GM18873 (cell line): ENCODE data around the gene GRK6.

Experiments used
- ATAC-seq: cut with Tn5 transposase; IDR thresholded peaks from one replicate; pipeline ENCODE4 v1.9.1; 2021; ENCODE audit warnings: mild to moderate bottlenecking, moderate library complexity, moderate number of reproducible peaks; ENCODE audit not compliant: unreplicated experiment, low FRiP score

The GRK6 gene

DNA sequence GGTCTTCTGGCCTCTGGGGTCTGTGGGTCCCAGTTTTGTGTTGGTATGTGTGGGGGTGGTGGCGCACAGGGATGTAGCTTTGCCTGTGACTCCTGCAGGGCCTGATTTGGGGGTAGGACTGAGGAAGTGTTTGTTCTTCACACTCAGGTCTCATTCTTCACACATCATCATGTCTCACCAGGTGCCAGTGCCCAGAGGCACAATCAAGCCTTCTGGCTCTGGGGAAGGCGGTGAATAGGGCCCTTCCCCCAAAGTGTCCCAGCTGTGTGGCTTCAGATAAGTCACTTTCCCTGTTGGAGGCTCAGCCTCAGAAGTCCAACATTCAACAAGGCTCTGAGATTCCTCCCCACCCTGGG lies 41.8 kb downstream of the GRK6 start:
- no peak for ATAC-seq

DNA sequence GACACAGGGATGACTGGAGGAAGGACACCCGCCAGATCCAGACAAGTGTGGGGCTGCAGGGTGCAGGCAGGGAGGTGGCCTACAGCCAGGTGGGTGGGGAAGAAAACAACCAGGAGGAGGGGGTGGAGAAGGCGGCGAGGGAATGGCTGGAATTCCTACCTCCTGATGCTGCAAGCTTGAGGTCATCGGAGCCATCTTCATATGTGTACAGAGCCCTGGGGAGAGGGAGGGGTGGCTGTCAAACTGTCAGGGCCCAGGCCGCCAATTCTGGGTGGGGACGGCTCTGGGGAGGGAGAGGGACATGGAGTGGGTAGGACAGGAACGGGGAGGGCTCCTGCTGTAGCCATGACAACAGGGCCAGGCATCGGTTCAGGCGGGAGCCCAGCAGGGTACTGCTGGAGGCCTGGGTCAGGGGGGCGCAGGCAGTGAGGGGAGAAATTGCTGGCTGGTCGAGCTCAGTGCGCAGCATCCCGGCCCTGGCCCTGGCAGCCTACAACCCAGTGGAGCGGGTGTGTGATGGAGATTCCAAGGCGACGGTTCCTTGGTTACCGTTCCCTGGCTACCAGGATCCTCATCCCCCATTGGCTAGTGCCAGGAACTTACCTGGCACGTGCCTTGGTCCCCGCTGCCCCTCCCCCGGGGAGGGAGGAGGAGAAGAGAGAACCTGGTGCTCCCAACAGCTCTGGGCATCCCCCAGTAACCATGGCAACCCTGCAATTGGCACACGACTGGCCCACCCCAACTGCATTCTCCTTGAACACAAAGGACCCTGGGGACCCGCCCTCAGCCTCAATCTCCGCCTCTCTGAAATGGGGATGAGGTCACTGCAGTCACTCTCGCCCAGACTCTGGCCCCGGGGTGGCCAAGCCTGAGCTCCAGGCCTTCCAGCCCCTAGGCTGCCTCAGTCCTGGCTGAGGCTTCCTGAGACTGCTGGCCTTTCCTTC lies 42.5 kb downstream of the GRK6 start:
- no peak for ATAC-seq

DNA sequence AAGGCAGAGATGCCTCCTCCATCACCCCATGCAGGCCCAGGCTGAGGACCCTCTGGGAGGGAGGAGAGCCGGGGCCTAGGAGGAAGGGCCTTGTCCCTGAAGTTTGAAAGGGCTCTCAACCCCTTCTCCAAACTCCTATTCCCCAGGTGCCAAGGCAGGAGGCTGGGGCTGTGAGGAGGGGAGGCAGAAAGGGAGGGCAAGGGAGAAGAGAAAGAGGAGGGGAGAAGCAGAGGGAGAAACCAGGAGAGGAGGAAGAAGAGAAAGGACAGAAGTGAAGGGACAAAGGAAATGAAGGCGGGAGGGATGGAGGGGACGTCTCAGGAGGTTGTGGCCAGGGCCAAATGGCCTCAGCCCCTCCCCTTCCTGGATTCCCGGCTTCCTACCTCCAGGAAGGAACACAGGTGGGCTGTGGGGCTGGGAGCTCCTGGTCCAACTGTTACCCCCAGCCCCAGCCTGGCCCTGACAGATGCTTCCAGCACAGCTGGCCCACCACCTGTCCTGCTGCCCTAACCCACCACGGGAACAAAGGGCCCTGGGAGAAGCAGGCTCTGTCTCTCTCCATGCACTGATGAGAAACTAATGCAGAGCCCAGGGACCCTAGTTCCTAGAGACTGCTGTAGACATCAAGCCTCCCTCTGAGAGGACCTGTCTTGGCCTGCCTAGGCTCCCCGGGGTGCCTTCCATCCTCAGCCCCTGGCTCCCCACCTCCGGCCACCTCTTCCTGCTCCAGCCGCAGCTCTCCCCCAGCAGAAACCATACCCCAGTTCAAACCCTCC lies 43.5 kb downstream of the GRK6 start:
- ATAC-seq: no peak

DNA sequence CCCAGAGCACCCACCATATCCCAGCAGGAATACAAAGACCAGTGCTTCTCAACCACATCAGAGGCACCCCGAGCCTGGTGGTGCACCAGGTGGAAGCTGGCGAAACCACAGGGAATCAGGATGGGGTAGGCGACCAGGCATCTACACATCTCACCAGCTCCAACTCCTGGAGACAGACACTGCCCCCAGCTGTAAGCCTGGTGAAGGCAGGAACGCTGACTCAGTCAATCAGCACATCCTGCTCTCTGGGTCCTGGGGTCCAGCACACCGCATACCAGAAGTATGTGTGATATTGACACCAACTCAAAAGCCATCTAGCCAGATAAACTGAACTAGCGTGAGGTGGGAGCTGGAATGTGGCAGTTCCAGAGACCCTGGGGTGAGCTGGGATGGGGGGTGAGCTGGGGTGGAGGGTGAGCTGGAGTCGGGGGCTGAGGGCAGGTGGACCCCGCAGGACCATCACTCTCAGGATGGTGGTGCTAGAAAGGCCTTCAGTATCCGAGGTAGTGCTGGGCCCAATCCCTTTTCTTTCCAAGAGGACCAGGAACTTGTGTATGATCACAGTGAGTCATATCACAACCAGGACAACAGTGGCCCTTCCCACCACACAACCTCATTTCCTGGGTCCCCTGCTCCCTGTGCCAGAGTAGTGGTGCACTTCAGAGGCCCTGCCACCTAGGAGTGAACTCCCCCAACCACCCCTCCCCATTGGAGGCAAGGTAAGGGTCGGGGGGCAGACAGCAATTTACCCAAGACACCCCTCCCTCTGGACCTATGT lies 44.5 kb downstream of the GRK6 start:
- ATAC-seq: no peak

DNA sequence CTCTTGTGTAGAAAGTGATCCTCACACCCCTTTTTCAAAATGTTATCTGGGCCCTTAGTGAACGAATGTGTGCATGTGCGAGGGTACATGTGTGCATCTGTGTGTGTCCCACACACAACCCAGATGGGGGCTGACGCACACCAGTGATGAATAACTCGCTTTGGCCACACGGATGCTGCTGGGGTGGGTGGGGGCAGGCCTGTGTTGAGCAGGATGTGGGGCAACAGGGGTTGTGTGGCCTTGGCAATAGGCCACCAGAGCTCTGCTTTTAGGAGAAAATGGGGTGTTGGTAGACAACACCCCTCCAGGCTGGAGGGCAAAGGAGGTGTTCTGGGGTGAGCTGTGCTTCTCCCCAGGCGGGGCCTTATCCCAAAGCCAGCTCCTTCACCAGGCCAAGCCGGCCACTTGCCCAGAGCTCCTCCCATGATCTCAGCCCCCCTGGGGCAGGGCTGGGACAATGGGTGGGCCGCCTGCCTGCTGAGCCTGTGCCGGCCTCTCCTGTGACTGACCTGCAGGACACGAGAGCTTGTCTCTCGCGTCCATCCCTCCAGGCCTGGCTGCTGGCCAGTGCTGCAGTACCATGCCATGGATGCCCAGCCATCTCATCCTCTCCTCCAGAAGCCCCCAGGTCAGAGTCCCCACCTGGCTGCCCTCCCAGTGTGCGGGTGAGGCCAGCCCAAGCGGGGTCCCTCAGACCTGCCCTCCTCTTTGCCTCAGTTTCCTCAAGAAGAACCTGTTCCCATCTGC lies 45.3 kb downstream of the GRK6 start:
- ATAC-seq: no peak

DNA sequence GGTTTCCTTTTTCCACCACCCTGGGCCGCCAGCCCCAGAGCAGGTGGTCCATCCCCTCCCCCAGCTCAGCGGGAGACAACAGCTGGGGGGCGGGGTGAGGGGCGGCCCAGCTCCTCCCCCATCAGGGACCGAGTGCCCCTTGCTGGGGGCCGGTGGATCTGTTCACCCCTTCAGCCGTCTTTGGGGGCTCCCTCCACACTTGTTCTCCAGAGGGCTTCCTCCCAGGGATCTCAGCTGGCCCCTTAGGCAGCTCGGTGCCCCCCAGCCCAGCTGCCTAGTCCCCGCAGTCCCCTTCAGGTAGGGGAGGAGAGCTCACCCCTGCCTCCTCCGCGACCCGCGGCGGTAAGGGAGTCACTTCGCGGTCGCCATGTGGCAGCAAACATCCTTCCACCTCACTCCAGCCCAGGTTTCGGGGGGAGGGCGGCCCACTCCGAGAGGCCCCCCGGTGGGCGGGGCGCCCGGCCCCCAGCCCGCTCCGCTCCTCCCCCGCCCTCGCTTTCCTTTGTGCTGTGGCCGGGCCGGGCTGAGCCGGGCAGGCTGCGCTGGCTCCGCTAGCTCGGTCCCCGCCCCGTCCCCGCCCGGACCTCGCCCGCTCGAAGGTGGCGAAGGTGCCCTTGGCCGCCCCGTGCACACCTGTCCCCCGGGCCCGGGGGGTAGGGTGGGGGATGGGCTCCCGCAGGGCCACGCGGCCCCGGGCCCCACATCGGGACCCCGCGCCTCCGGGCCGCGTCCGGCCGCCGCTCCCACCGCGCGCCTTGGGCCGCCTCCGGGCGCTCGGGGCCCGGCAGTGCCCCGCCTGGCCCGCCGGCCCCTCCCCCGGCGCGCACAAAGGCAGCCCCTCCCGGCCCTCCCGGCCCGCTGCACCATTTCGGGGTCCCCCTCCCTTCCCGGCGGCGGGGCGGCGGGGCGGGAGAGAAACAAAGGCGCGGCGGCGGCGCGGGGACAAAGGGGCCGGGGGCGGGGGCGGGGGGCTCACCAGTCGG lies 46.3 kb downstream of the GRK6 start:
- ATAC-seq: no peak

DNA sequence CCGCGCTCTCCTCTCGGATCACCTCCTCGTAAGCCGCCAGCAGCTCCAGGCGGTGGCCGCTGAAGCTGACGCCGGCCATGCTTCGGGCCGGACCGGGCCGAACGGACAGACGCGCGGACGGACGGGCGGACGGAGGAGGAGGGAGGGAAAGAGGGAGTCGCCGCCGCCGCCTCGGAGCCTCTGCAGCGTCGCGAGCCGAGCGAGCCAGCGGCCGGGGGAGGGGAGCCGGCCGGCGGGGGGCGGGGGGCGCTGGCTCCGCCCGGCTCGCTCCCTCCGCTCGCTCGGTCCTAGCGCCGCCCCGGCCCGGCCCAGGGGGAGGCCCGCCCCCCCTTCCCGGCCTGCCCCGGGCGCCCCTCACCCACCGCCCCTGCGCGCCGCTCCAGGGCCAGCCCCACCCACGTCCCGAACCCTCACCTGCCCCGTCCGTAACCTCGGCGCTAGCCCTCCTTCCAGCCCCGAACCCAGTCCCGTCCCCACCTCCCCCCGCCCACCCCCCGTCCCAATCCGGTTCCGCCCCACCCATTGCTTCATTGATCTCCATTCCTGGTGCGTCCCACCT lies 47.0 kb downstream of the GRK6 start, which contains the start of gene DBN1:
Gene DBN1 (minus strand): TSS at position 192 of the 559 bp plus-strand sequence. CDS start 113 bp downstream, at position 79.
- ATAC-seq: no peak

DNA sequence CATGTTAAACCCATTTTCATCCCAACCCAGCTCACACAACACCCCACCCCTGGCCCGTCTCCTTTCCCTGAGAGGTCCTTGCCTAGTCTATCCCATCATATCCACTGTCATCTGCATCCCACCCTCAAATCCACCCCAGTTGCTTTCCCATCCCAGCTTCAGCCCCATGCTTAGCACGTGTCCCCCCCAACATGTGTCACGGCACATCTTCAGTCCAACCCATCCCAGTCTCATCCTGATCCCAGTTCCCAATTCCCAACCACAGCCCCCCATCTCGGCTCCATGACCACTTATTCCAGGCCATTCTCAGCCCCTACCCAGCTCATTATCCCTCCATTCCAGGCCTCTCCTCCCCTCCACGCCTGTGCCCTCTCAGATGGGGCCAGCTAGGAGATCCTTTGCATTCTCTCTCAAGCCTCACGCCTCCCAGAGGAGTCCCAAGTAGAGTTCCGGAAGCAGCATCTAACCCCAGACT lies 47.6 kb downstream of the GRK6 start:
- no peak for ATAC-seq

DNA sequence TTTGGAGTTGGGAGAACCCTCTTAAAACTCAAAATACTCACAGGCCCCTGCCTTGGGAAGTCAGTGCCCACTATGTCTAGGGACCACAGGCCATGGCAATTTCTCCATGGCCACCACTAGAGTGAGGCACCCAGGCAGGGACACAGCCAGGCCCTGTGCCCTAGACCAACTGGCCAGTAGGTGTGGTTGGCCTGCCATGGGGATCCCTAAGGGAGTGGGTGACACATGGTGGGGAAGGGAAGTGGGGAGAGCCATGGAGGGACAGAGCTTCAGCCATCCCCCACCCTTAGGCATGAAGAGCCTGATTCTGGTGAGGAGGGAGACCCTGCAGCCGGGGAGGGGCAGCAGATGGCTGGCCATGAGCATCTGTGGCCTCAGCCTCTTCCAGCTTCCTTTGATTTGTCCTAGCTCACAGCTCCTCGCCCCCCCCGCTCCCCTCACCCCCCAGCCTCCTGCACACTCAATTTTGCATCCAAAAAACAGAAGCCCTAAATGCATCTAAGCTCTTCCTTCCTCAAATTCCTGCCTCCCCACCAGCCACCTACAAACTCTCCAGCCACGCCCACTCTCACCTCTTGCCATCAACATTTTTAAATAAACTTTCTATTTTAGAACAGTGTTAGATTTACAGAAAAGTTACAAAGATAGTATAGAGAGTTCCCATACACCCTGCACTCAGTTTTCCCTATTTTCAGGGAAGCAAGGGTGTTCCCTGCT lies 48.5 kb downstream of the GRK6 start:
- ATAC-seq: no peak

DNA sequence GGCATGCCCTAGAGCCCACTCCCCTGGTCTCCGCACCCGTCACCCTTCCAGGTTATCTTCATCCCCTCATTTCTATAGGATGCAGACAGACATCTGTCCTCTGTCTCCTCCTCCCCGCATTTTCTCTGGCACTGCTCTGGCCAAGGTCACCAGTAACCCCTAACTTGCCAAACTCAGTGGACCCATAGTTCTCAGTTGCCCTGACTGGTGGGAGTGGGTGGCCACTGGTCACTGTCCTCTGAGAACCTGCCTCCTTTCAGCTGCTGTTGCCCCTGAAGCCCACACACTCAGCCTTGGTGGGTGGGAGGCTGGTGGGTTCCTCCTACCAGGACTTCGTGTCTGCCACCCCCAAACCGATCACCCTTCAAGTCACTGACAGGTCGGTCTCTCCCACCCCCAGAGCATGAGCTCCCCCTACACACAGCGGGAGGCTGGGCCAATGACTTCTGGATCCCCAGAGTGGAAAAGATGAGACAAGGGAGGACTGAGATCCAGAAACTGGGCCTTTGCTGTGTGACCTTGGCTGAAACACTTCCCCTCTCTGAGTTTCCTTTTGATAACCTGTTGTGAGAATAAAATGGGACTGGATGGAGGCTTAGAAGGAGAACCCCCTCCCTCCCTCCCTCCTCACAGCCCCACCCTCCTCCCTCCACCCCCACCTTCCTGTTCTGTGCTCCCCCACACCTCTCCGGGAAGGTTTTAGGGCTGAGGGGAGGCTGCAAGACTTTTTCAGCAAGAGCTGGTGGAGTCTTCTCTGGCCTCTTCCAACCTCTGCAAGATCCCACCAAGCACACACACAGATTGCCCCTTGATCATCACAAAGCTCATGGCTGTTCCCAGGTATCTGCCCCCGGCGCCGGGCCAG lies 49.3 kb downstream of the GRK6 start:
- no peak for ATAC-seq

DNA sequence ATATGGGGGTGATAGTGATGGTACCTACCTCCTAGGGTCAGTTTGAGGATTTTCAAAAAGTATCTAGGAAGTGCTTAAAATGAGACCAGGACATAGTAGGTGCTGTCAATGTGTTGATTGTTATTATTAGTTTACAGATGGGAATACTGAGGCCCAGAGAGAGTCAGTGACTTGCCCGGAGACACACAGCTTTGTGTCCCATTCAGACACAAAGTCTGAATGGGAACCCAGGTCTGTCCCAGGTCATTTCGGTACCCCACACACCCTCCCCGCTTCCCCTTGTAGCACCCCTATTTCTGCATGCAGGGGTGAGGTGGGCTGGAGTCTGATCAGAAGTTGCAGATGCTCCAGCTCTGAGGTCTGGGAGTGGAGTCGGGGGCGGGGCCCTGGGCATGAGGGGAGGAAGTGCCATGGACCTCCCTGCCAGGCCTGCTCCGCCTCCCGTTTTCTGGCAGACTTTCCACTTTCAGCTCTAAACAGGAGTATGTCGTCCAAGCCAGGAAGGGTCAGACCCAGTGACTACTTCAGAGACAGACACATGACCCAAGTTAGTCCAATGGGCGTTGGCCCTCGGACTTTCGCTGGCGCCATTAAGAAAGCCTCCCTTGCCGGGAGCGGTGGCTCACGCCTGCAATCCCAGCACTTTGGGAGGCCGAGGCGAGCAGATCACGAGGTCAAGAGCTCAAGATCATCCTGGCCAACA lies 50.2 kb downstream of the GRK6 start:
- ATAC-seq: no peak

DNA sequence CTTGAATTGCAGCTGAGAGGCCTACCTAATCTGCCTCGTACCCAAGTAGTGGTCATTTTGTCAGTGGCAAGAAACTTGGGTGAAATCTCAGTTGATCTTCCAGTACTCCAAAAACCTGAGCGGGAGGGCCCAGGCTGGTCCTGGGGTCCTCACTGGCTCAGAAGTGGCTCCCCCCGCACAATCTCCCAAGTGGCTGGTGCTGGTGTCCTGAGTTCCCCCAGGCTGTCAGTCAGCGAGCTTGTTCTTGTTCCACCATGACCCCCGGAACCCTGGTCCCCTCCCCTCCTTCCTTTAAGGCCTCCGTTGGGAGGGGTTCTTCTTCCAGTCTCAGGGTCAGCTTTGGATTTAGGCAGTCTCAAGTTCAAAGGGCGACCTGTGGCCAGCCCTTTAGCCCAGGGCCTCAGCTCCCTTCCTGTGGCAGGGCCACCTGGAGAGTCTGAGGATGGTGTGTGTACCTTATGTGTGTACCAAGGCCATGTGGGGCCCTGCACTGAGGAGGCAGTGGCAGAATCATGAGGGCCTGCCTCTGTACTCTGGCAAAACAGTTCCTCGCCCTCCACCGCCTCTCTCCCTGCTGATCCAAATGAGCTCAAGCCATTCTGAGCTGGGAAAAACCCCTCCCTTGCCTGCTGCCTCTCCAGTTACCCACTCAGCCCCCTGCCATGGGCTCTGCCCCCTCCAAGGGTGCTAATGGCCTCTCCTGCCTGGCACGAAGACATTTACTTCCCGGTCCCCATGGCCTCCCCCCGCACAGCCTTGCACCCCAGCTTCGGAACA lies 51.4 kb downstream of the GRK6 start:
- ATAC-seq: no peak

DNA sequence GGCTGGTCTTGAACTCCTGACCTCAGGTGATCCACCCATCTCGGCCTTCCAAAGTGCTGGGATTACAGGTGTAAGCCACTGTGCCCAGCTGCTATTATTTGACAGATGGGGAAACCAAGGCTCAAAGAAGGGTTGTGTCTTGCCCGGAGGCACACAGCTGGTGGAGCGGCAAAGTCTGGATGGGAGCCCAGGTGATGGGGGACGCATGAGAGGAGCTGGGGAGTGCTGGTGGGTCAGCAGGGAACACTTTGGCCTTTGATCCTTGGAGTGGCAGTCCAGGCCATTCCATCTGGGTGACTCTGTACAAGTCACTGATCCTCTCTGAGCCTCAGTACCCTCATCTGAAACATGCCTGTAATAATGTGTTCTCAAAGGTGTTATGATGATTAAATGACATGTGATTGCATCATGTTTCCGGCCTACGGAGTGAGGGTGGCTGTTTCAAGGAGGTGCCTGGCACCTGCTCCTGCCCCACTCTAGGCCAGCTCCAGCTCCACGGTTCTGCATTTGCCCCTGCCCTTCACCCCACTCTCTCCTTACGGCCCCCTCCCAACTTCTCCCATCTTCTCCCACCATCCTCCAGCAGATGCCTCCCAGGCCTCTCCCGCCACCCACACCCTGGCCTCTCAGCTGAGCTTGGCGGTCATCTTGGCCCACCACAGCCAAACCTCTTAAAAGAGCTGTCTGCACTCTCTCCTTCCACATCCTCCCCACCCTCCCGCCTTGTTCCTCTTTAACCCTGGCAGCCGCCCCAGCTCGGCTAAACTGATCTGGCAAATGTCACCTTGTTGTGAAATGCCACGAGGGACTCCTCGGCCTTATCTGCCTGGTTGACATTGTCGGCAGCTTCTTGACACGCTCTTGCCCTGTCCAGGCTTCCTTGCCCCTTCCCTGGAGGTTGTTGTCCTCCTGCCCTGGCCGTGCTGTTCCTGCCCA lies 52.5 kb downstream of the GRK6 start:
- ATAC-seq: no peak

DNA sequence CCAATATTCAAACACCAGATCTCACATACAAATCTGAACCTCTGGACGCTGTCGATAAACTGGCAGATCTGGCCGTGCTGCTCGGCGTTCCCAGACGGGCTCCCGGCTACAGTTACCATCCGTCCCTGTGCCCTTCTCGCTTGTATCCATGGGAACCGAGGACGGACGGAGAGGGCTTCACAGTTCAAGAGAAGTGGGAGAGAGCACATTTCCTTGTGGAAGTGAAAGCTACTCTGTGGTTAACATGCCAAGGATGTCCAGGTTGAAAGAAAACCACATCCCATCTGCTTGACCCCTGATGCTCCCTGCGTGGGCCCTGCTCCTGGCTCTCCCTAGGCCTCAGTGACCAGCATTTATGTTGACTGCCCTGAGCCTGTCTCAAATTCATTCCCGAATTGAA lies 53.3 kb downstream of the GRK6 start:
- ATAC-seq: no peak
